ENCODE data around the gene ZDHHC8. TPM values are rescaled to one million over a fixed set of nuclear protein-coding genes. Genes with fewer than 3 reads are reported as not detected.

ZDHHC8 gene
- total RNA-seq, 1 donor from 2014 or later, result 22.6 TPM

DNA sequence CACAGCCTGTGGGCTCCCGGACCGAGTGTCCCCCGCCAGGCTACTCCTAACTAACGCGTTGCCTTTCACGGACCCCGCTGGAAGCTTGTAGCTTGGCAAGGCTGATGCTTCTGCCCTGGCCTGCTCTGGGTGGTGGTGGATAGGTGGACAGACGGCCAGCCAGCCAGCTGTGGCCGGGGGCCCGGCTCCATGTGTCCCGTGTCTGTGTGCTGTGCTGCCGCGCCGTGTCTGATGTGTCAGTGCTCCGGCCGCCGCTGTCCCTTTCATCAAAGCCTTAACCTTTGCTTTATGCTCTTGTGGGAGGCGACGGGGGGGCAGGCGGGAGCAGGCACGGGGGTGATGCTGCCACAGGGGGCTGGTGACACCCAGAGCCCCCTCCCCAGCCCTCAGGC, 14.2 kb downstream of the ZDHHC8 start:
- H3K36me3 ChIP-seq, result peaks cover 0 to 16% of the 10 kb centered on the region in 2 donors
- intact Hi-C loops (cut with DNase I), result no loop called here

DNA sequence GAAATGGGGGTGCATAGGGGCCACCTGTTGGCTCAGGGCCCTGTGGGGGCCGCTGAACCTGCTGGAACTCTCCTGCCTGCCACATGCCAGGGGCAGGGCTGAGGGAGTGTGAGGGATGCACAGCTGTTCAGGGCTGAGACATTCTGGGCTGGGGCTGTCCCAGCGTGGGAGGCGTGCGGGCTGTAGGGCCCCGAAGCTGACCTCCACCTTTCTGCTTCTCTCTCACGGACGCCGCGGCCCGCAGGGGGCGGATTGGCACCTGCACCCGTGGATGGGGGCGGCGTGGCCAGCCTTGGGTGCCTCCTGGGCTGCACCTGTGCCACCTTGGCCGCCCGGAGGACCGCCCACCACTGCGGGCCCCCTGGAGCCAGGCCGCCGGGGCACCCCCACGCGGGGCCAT, 15.2 kb downstream of the ZDHHC8 start:
- H3K4me1 ChIP-seq, result no peaks in the 10 kb centered on the region
- no peaks in the 10 kb centered on the region for H3K9me3 ChIP-seq
- TF ChIP-seq, protein P1, sequence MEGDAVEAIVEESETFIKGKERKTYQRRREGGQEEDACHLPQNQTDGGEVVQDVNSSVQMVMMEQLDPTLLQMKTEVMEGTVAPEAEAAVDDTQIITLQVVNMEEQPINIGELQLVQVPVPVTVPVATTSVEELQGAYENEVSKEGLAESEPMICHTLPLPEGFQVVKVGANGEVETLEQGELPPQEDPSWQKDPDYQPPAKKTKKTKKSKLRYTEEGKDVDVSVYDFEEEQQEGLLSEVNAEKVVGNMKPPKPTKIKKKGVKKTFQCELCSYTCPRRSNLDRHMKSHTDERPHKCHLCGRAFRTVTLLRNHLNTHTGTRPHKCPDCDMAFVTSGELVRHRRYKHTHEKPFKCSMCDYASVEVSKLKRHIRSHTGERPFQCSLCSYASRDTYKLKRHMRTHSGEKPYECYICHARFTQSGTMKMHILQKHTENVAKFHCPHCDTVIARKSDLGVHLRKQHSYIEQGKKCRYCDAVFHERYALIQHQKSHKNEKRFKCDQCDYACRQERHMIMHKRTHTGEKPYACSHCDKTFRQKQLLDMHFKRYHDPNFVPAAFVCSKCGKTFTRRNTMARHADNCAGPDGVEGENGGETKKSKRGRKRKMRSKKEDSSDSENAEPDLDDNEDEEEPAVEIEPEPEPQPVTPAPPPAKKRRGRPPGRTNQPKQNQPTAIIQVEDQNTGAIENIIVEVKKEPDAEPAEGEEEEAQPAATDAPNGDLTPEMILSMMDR (IDR thresholded peaks at IDR 0.05), result no peak
- TF ChIP-seq POLR2A (IDR thresholded peaks at IDR 0.05) (no peak), POLR2AphosphoS5 (IDR thresholded peaks at IDR 0.05; ENCODE audit: insufficient read depth in 1 of 2, low read depth in 1 of 2) (no peak)
- DNase-seq (ENCODE audit: extremely low spot score in 2 of 2), result no peak
- H3K27me3 ChIP-seq, result no peaks in the 10 kb centered on the region
- no peak overlapping the region for H3K4me3 ChIP-seq
- intact Hi-C loops (cut with DNase I), result no loop called here
- peaks cover 0 to 11% of the 10 kb centered on the region in 2 donors for H3K36me3 ChIP-seq
- no peak overlapping the region for H3K27ac ChIP-seq

More for the DNA sequence above, 14.2 kb downstream of the ZDHHC8 start:
- Histone ChIP-seq H3K27ac (no peak overlapping the region), H3K9me3 (no peaks in the 10 kb centered on the region), H3K4me1 (no peaks in the 10 kb centered on the region), H3K4me3 (no peak overlapping the region), H3K27me3 (no peaks in the 10 kb centered on the region)
- TF ChIP-seq POLR2AphosphoS5 (IDR thresholded peaks at IDR 0.05; ENCODE audit: insufficient read depth in 1 of 2, low read depth in 1 of 2), result no peak
- TF ChIP-seq POLR2A (IDR thresholded peaks at IDR 0.05), result no peak
- TF ChIP-seq, protein P1 (IDR thresholded peaks at IDR 0.05), result no peak
- DNase-seq (ENCODE audit: extremely low spot score in 2 of 2), result no peak

DNA sequence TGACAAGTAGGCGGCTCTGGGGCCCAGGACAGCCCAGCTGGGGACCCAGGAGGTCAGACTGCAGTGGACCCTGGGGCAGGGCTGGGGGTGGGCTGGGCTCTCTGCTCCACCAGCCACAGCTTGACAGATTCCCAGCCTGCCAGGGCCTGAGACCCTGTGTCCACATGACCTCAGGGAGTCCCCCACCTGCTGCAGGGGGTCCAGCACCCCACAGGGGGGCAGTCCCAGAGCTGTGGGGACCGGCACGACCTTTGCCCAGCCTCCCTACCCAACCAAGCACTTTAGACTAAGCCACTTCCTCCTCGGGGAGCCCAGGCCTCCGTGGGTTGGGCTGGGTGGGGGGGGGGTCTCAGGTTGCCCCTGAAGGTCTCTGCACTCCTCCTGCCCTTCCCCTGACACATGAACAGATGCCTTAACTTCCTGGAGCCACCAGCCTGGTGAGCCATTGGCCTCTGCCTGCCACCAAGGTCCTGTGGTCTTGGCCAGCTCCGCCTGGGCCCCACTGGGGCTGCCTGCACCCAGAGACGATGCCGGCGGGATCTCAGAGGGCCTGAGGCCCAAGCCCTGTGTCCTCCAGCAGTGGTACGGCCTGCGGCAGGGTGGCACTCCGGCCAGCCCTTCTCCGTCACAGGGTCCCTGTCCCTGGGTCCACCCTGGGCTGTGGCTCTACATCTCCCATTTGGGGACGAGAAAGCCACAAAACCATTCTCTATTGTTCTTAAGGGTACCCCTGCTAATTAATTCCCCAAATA, 15.8 kb downstream of the ZDHHC8 start:
- DNase-seq (ENCODE audit: extremely low spot score in 2 of 2), result no peak
- no peak overlapping the region for H3K27ac ChIP-seq
- intact Hi-C loops (cut with DNase I), result no loop called here

DNA sequence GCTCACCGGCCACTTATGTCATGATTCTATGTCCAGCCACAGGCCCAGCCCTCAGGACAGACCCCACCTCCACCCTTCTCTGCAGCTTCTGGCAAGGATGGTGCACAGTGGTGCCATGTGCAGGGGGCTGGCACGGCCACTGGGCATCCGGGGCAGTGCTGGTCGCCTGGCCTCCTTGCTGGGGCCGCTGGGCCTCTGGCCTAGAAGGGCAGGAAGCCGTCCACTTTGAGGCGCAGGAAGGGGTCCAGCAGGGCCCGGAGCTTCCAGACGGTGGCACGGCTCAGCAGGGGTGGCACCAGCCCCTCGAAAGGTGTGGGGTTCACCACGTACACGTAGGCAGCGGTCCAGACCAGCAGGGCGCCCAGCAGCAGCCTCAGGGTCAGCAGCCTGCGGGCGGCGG, 16.8 kb downstream of the ZDHHC8 start:
- H3K4me3 ChIP-seq, result no peak overlapping the region
- H3K9me3 ChIP-seq, result no peaks in the 10 kb centered on the region
- peaks cover 0 to 7% of the 10 kb centered on the region in 2 donors for H3K36me3 ChIP-seq
- intact Hi-C loops (cut with DNase I), result no loop called here
- H3K27me3 ChIP-seq, result no peaks in the 10 kb centered on the region
- no peak overlapping the region for H3K27ac ChIP-seq
- TF ChIP-seq, protein P1 (IDR thresholded peaks at IDR 0.05), result no peak
- no peak for TF ChIP-seq POLR2A (IDR thresholded peaks at IDR 0.05)
- TF ChIP-seq POLR2AphosphoS5 (IDR thresholded peaks at IDR 0.05; ENCODE audit: insufficient read depth in 1 of 2, low read depth in 1 of 2), result no peak
- no peaks in the 10 kb centered on the region for H3K4me1 ChIP-seq
- DNase-seq (ENCODE audit: extremely low spot score in 2 of 2), result no peak

More for the DNA sequence above, 15.8 kb downstream of the ZDHHC8 start:
- Histone ChIP-seq H3K9me3 (no peaks in the 10 kb centered on the region), H3K4me1 (no peaks in the 10 kb centered on the region), H3K4me3 (no peak overlapping the region), H3K36me3 (peaks cover 0 to 11% of the 10 kb centered on the region in 2 donors), H3K27me3 (no peaks in the 10 kb centered on the region)
- TF ChIP-seq, protein P1 (IDR thresholded peaks at IDR 0.05), result no peak
- no peak for TF ChIP-seq POLR2A (IDR thresholded peaks at IDR 0.05)
- TF ChIP-seq POLR2AphosphoS5 (IDR thresholded peaks at IDR 0.05; ENCODE audit: insufficient read depth in 1 of 2, low read depth in 1 of 2), result no peak

Data from vagina (tissue), 2 donors.